Breast epithelium (tissue), 3 donors: ENCODE measurements around the gene KIAA1217.

Experiments used
- POLR2A ChIP-seq: fragments of 450-650 bp; IDR thresholded peaks from one replicate; pipeline ENCODE4 v1.6.1; 2016; ENCODE audit warnings: antibody characterized with exemption, mild to moderate bottlenecking, moderate library complexity
- POLR2AphosphoS5 ChIP-seq, 3 donors: sonication (generic); formaldehyde crosslinking; IDR thresholded peaks; one replicate each; pipeline ENCODE4 v1.6.1; 2017; ENCODE audit warnings: antibody characterized with exemption in 3 of 3
- TF ChIP-seq, protein P1 (sequence below), 3 donors: fragments of 450-650 bp; IDR thresholded peaks; one replicate each; pipeline ENCODE4 v1.5.1; 2016 to 2017; ENCODE audit warnings: antibody characterized with exemption in 3 of 3, mild to moderate bottlenecking in 3 of 3, moderate library complexity in 3 of 3

- TF ChIP-seq, protein P1, sequence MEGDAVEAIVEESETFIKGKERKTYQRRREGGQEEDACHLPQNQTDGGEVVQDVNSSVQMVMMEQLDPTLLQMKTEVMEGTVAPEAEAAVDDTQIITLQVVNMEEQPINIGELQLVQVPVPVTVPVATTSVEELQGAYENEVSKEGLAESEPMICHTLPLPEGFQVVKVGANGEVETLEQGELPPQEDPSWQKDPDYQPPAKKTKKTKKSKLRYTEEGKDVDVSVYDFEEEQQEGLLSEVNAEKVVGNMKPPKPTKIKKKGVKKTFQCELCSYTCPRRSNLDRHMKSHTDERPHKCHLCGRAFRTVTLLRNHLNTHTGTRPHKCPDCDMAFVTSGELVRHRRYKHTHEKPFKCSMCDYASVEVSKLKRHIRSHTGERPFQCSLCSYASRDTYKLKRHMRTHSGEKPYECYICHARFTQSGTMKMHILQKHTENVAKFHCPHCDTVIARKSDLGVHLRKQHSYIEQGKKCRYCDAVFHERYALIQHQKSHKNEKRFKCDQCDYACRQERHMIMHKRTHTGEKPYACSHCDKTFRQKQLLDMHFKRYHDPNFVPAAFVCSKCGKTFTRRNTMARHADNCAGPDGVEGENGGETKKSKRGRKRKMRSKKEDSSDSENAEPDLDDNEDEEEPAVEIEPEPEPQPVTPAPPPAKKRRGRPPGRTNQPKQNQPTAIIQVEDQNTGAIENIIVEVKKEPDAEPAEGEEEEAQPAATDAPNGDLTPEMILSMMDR (IDR thresholded peaks at IDR 0.05) = no peak
- TF ChIP-seq POLR2A (no peak), POLR2AphosphoS5 (IDR thresholded peaks at IDR 0.05) (no peak)
Measured at GRCh38 chr10:24533981-24534380, 325.0 kb downstream of the KIAA1217 start.
